ENCODE data around the gene STRA6. TPM values are rescaled to one million over a fixed set of nuclear protein-coding genes. Genes with fewer than 3 reads are reported as not detected.

STRA6 gene
- total and polyA plus RNA-seq, 3 donors from 2014 or later: 4.1 to 14.1 (median 9.3) TPM

GRCh38 chr15:74208496-74208895, 5.9 kb upstream of the STRA6 start:
- Histone ChIP-seq H3K9me3 (no peaks in the 10 kb centered on the region), H3K27ac (peak overlapping the region in 1 of 2 donors; percentile 41), H3K36me3 (ENCODE audit: low read depth, missing control alignments) (no peaks in the 10 kb centered on the region), H3K4me3 (no peak overlapping the region), H3K4me1 (peaks cover 35% of the 10 kb centered on the region), H3K27me3 (no peaks in the 10 kb centered on the region)
- WGBS, 2 donors: 86 to 87% methylated on average over 6 of the region's 6 CpGs
- DNase-seq: no peak
- intact Hi-C loops (cut with DNase I; ENCODE audit: low total_unique reads): no loop called here
- no peak for TF ChIP-seq POLR2A (IDR thresholded peaks at IDR 0.05)

- Histone ChIP-seq H3K36me3 (ENCODE audit: low read depth, missing control alignments) (no peaks in the 10 kb centered on the region), H3K4me1 (peaks cover 41% of the 10 kb centered on the region), H3K27ac (peak overlapping the region in 1 of 2 donors; percentile 41), H3K27me3 (no peaks in the 10 kb centered on the region), H3K9me3 (no peaks in the 10 kb centered on the region), H3K4me3 (no peak overlapping the region)
- TF ChIP-seq CTCF (IDR thresholded peaks at IDR 0.05): no peak
- TF ChIP-seq POLR2A (IDR thresholded peaks at IDR 0.05): no peak
- intact Hi-C loops (cut with DNase I; ENCODE audit: low total_unique reads): no loop called here
- WGBS, 2 donors: 43 to 62% methylated on average over 16 of the region's 16 CpGs
- DNase-seq: peak; percentile 55
These were observed 5.3 kb upstream of the STRA6 start for GRCh38 chr15:74207652-74208440.

GRCh38 chr15:74206801-74207281, 4.3 kb upstream of the STRA6 start:
- H3K27ac ChIP-seq: peak overlapping the region in 1 of 2 donors; percentile 50
- no peaks in the 10 kb centered on the region for H3K9me3 ChIP-seq
- intact Hi-C loops (cut with DNase I; ENCODE audit: low total_unique reads): no loop called here
- H3K4me1 ChIP-seq: peaks cover 51% of the 10 kb centered on the region
- 51 to 54% methylated on average over 5 to 6 of the region's 6 CpGs for WGBS, 2 donors
- no peak overlapping the region for H3K4me3 ChIP-seq
- DNase-seq: no peak
- H3K36me3 ChIP-seq (ENCODE audit: low read depth, missing control alignments): no peaks in the 10 kb centered on the region
- H3K27me3 ChIP-seq: no peaks in the 10 kb centered on the region
- no peak for TF ChIP-seq CTCF (IDR thresholded peaks at IDR 0.05)
- TF ChIP-seq POLR2A (IDR thresholded peaks at IDR 0.05): no peak

GRCh38 chr15:74205582-74205947, 3.0 kb upstream of the STRA6 start:
- H3K9me3 ChIP-seq: no peaks in the 10 kb centered on the region
- no peaks in the 10 kb centered on the region for H3K27me3 ChIP-seq
- 89% methylated on average over 4 of the region's 4 CpGs; no CpG with 5 or more reads in 1 of the 2 donors for WGBS, 2 donors
- TF ChIP-seq POLR2A (IDR thresholded peaks at IDR 0.05): no peak
- DNase-seq: no peak
- H3K4me3 ChIP-seq: no peak overlapping the region
- no peaks in the 10 kb centered on the region for H3K36me3 ChIP-seq (ENCODE audit: low read depth, missing control alignments)
- peaks cover 64% of the 10 kb centered on the region for H3K4me1 ChIP-seq
- intact Hi-C loops (cut with DNase I; ENCODE audit: low total_unique reads): no loop called here
- H3K27ac ChIP-seq: no peak overlapping the region

- TF ChIP-seq POLR2A (IDR thresholded peaks at IDR 0.05): no peak
- no peak for TF ChIP-seq CTCF (IDR thresholded peaks at IDR 0.05)
- no peaks in the 10 kb centered on the region for H3K36me3 ChIP-seq (ENCODE audit: low read depth, missing control alignments)
- no peaks in the 10 kb centered on the region for H3K27me3 ChIP-seq
- 59 to 62% methylated on average over 8 to 10 of the region's 10 CpGs for WGBS, 2 donors
- peak; percentile 73 for DNase-seq
- H3K4me1 ChIP-seq: peaks cover 64% of the 10 kb centered on the region
- no peak overlapping the region for H3K27ac ChIP-seq
- no peaks in the 10 kb centered on the region for H3K9me3 ChIP-seq
- intact Hi-C loops (cut with DNase I; ENCODE audit: low total_unique reads): no loop called here
- H3K4me3 ChIP-seq: no peak overlapping the region
These were observed 1.4 kb upstream of the STRA6 start for GRCh38 chr15:74203914-74204431.
